GM12801 (cell line): ENCODE measurements around the gene MAD1L1.

Experiments used
- CTCF ChIP-seq: IDR thresholded peaks from one replicate; pipeline ENCODE4 v1.5.1; 2011; ENCODE audit warnings: control low read depth; ENCODE audit not compliant: insufficient read length; ENCODE audit errors: extremely low read depth

MAD1L1 gene

GRCh38 chr7:1999278-1999984 is 233.3 kb downstream of the MAD1L1 start:
- no peak for TF ChIP-seq CTCF

- TF ChIP-seq CTCF: no peak
Measured at GRCh38 chr7:1998146-1998545, 234.6 kb downstream of the MAD1L1 start.

GRCh38 chr7:1997537-1998076 is 235.1 kb downstream of the MAD1L1 start:
- no peak for TF ChIP-seq CTCF

GRCh38 chr7:1996816-1997215 is 235.9 kb downstream of the MAD1L1 start:
- TF ChIP-seq CTCF: no peak

GRCh38 chr7:1995426-1995825 is 237.3 kb downstream of the MAD1L1 start:
- TF ChIP-seq CTCF: no peak

GRCh38 chr7:1994931-1995330 is 237.8 kb downstream of the MAD1L1 start:
- no peak for TF ChIP-seq CTCF

- TF ChIP-seq CTCF: no peak
Measured at GRCh38 chr7:1993776-1994740, 238.7 kb downstream of the MAD1L1 start.
